ENCODE data around the gene ADAM11.
"Not testable (repeated sequence)": the region's sequence is repeated elsewhere in the genome, so short reads cannot be mapped to it uniquely, and the experiment has no call there.

ADAM11 gene

GRCh38 chr17:44807093-44807816, 48.5 kb downstream of the ADAM11 start:
- Histone ChIP-seq H3K18ac (ENCODE audit: low read length) (no peak overlapping the region), H2BK120ac (ENCODE audit: low read depth, low read length) (no peak overlapping the region), H2BK5ac (ENCODE audit: low read length) (no peak overlapping the region), H3K4me1 (ENCODE audit: control insufficient read depth in 2 of 2, insufficient read depth in 1 of 2, low read depth in 1 of 2, low read length in 2 of 2) (no peaks in the 10 kb centered on the region), H3K27ac (replicated peaks; ENCODE audit: low read length) (no peak overlapping the region), H3K14ac (ENCODE audit: low read length) (no peak overlapping the region), H2BK12ac (ENCODE audit: low read length) (no peak overlapping the region), H4K91ac (ENCODE audit: low read depth, low read length, poor library complexity) (no peak overlapping the region), H3K4me2 (ENCODE audit: insufficient read depth, low read length, poor library complexity, severe bottlenecking) (no peak overlapping the region), H3K9me3 (replicated peaks in 1 of 2; ENCODE audit: control insufficient read depth in 2 of 2, insufficient read depth in 1 of 2, low read depth in 1 of 2, low read length in 2 of 2) (peaks cover 0 to 1% of the 10 kb centered on the region in 2 donors), H4K8ac (ENCODE audit: low read depth, low read length) (no peak overlapping the region), H3K4ac (ENCODE audit: low read length) (no peak overlapping the region), H2AFZ (ENCODE audit: low read length) (no peak overlapping the region), H3K4me3 (ENCODE audit: low read length in 2 of 2) (no peak overlapping the region), H3K36me3 (replicated peaks in 1 of 2; ENCODE audit: control insufficient read depth in 2 of 2, insufficient read depth in 2 of 2, low read length in 2 of 2) (peaks cover 24 to 79% of the 10 kb centered on the region in 2 donors), H3K9ac (ENCODE audit: low read depth, low read length, poor library complexity) (no peak overlapping the region), H3K23ac (ENCODE audit: low read depth, low read length, poor library complexity) (no peak overlapping the region), H2BK15ac (ENCODE audit: low read length) (no peak overlapping the region), H3K79me1 (ENCODE audit: low read depth, low read length) (peaks cover 3% of the 10 kb centered on the region), H3K27me3 (ENCODE audit: control insufficient read depth in 3 of 3, insufficient read depth in 3 of 3, low read depth in 1 of 3, low read length in 3 of 3) (no peaks in the 10 kb centered on the region), H2AK5ac (ENCODE audit: low read depth, low read length) (no peak overlapping the region)
- no CpG with 5 or more reads among the region's 4 CpGs for WGBS, 2 donors (ENCODE audit: extremely low coverage in 2 of 2, insufficient read length in 2 of 2, insufficient replicate concordance in 1 of 2)
- no peak for DNase-seq (ENCODE audit: low spot score)

GRCh38 chr17:44807817-44808155, 49.0 kb downstream of the ADAM11 start:
- H3K36me3 ChIP-seq (replicated peaks in 1 of 2; ENCODE audit: control insufficient read depth in 2 of 2, insufficient read depth in 2 of 2, low read length in 2 of 2) = peaks cover 24 to 77% of the 10 kb centered on the region in 2 donors
- H3K4me1 ChIP-seq (ENCODE audit: control insufficient read depth in 2 of 2, insufficient read depth in 1 of 2, low read depth in 1 of 2, low read length in 2 of 2) = no peaks in the 10 kb centered on the region
- H2AFZ ChIP-seq (ENCODE audit: low read length) = no peak overlapping the region
- H4K8ac ChIP-seq (ENCODE audit: low read depth, low read length) = no peak overlapping the region
- no peak overlapping the region for H3K4me2 ChIP-seq (ENCODE audit: insufficient read depth, low read length, poor library complexity, severe bottlenecking)
- no peak overlapping the region for H2AK5ac ChIP-seq (ENCODE audit: low read depth, low read length)
- H3K23ac ChIP-seq (ENCODE audit: low read depth, low read length, poor library complexity) = no peak overlapping the region
- no peak overlapping the region for H2BK12ac ChIP-seq (ENCODE audit: low read length)
- H3K9ac ChIP-seq (ENCODE audit: low read depth, low read length, poor library complexity) = no peak overlapping the region
- H2BK5ac ChIP-seq (ENCODE audit: low read length) = no peak overlapping the region
- H2BK120ac ChIP-seq (ENCODE audit: low read depth, low read length) = no peak overlapping the region
- no peak for DNase-seq (ENCODE audit: low spot score)
- H3K4ac ChIP-seq (ENCODE audit: low read length) = no peak overlapping the region
- H3K27ac ChIP-seq (replicated peaks; ENCODE audit: low read length) = no peak overlapping the region
- no peaks in the 10 kb centered on the region for H3K27me3 ChIP-seq (ENCODE audit: control insufficient read depth in 3 of 3, insufficient read depth in 3 of 3, low read depth in 1 of 3, low read length in 3 of 3)
- peaks cover 0 to 1% of the 10 kb centered on the region in 2 donors for H3K9me3 ChIP-seq (replicated peaks in 1 of 2; ENCODE audit: control insufficient read depth in 2 of 2, insufficient read depth in 1 of 2, low read depth in 1 of 2, low read length in 2 of 2)
- H2BK15ac ChIP-seq (ENCODE audit: low read length) = no peak overlapping the region
- WGBS, 2 donors (ENCODE audit: extremely low coverage in 2 of 2, insufficient read length in 2 of 2, insufficient replicate concordance in 1 of 2) = no CpG with 5 or more reads among the region's 3 CpGs
- no peak overlapping the region for H3K18ac ChIP-seq (ENCODE audit: low read length)
- H3K4me3 ChIP-seq (ENCODE audit: low read length in 2 of 2) = no peak overlapping the region
- H3K79me1 ChIP-seq (ENCODE audit: low read depth, low read length) = peaks cover 3% of the 10 kb centered on the region
- H4K91ac ChIP-seq (ENCODE audit: low read depth, low read length, poor library complexity) = no peak overlapping the region
- no peak overlapping the region for H3K14ac ChIP-seq (ENCODE audit: low read length)

- Histone ChIP-seq H3K9ac (ENCODE audit: low read depth, low read length, poor library complexity) (no peak overlapping the region), H2AK5ac (ENCODE audit: low read depth, low read length) (no peak overlapping the region), H2BK12ac (ENCODE audit: low read length) (no peak overlapping the region), H3K4me1 (ENCODE audit: control insufficient read depth in 2 of 2, insufficient read depth in 1 of 2, low read depth in 1 of 2, low read length in 2 of 2) (no peaks in the 10 kb centered on the region), H4K8ac (ENCODE audit: low read depth, low read length) (no peak overlapping the region), H3K36me3 (replicated peaks in 1 of 2; ENCODE audit: control insufficient read depth in 2 of 2, insufficient read depth in 2 of 2, low read length in 2 of 2) (peaks cover 24 to 77% of the 10 kb centered on the region in 2 donors), H4K91ac (ENCODE audit: low read depth, low read length, poor library complexity) (no peak overlapping the region), H3K4me3 (ENCODE audit: low read length in 2 of 2) (no peak overlapping the region), H2BK15ac (ENCODE audit: low read length) (no peak overlapping the region), H3K79me1 (ENCODE audit: low read depth, low read length) (peaks cover 3% of the 10 kb centered on the region), H3K14ac (ENCODE audit: low read length) (no peak overlapping the region), H2BK120ac (ENCODE audit: low read depth, low read length) (no peak overlapping the region), H3K9me3 (replicated peaks in 1 of 2; ENCODE audit: control insufficient read depth in 2 of 2, insufficient read depth in 1 of 2, low read depth in 1 of 2, low read length in 2 of 2) (peaks cover 0 to 1% of the 10 kb centered on the region in 2 donors), H3K4me2 (ENCODE audit: insufficient read depth, low read length, poor library complexity, severe bottlenecking) (no peak overlapping the region), H2BK5ac (ENCODE audit: low read length) (no peak overlapping the region), H2AFZ (ENCODE audit: low read length) (no peak overlapping the region), H3K27me3 (ENCODE audit: control insufficient read depth in 3 of 3, insufficient read depth in 3 of 3, low read depth in 1 of 3, low read length in 3 of 3) (no peaks in the 10 kb centered on the region), H3K4ac (ENCODE audit: low read length) (no peak overlapping the region), H3K18ac (ENCODE audit: low read length) (no peak overlapping the region), H3K27ac (replicated peaks; ENCODE audit: low read length) (no peak overlapping the region), H3K23ac (ENCODE audit: low read depth, low read length, poor library complexity) (no peak overlapping the region)
- no CpG with 5 or more reads among the region's 4 CpGs for WGBS, 2 donors (ENCODE audit: extremely low coverage in 2 of 2, insufficient read length in 2 of 2, insufficient replicate concordance in 1 of 2)
- DNase-seq (ENCODE audit: low spot score) = no peak
Observed at GRCh38 chr17:44808156-44808555, 49.4 kb downstream of the ADAM11 start.

GRCh38 chr17:44808656-44809388, 50.0 kb downstream of the ADAM11 start:
- not testable (repeated sequence) for H2BK15ac ChIP-seq (ENCODE audit: low read length); H3K27ac ChIP-seq (replicated peaks; ENCODE audit: low read length); H3K79me1 ChIP-seq (ENCODE audit: low read depth, low read length); H3K4me3 ChIP-seq (ENCODE audit: low read length in 2 of 2); H4K91ac ChIP-seq (ENCODE audit: low read depth, low read length, poor library complexity); H3K18ac ChIP-seq (ENCODE audit: low read length); H2BK12ac ChIP-seq (ENCODE audit: low read length); DNase-seq (ENCODE audit: low spot score); H2BK120ac ChIP-seq (ENCODE audit: low read depth, low read length); H3K14ac ChIP-seq (ENCODE audit: low read length); H3K4me1 ChIP-seq (ENCODE audit: control insufficient read depth in 2 of 2, insufficient read depth in 1 of 2, low read depth in 1 of 2, low read length in 2 of 2); H3K4me2 ChIP-seq (ENCODE audit: insufficient read depth, low read length, poor library complexity, severe bottlenecking); H3K27me3 ChIP-seq (ENCODE audit: control insufficient read depth in 3 of 3, insufficient read depth in 3 of 3, low read depth in 1 of 3, low read length in 3 of 3); H3K4ac ChIP-seq (ENCODE audit: low read length); H2AK5ac ChIP-seq (ENCODE audit: low read depth, low read length); H2BK5ac ChIP-seq (ENCODE audit: low read length); H4K8ac ChIP-seq (ENCODE audit: low read depth, low read length); H3K9me3 ChIP-seq (replicated peaks in 1 of 2; ENCODE audit: control insufficient read depth in 2 of 2, insufficient read depth in 1 of 2, low read depth in 1 of 2, low read length in 2 of 2); H2AFZ ChIP-seq (ENCODE audit: low read length); H3K23ac ChIP-seq (ENCODE audit: low read depth, low read length, poor library complexity); H3K9ac ChIP-seq (ENCODE audit: low read depth, low read length, poor library complexity)
- H3K36me3 ChIP-seq (replicated peaks in 1 of 2; ENCODE audit: control insufficient read depth in 2 of 2, insufficient read depth in 2 of 2, low read length in 2 of 2) = peaks cover 22 to 76% of the 10 kb centered on the region in 2 donors
- WGBS, 2 donors (ENCODE audit: extremely low coverage in 2 of 2, insufficient read length in 2 of 2, insufficient replicate concordance in 1 of 2) = no CpG with 5 or more reads among the region's 9 CpGs
